Measurements from ENCODE around the gene DPH7. TPM values are rescaled to one million over a fixed set of nuclear protein-coding genes. Genes with fewer than 3 reads are reported as not detected.
"Not testable (repeated sequence)": the region's sequence is repeated elsewhere in the genome, so short reads cannot be mapped to it uniquely, and the experiment has no call there.

Gene DPH7
- total and polyA plus RNA-seq, 4 donors, result 7.9 to 18.9 (median 12.3) TPM

DNA sequence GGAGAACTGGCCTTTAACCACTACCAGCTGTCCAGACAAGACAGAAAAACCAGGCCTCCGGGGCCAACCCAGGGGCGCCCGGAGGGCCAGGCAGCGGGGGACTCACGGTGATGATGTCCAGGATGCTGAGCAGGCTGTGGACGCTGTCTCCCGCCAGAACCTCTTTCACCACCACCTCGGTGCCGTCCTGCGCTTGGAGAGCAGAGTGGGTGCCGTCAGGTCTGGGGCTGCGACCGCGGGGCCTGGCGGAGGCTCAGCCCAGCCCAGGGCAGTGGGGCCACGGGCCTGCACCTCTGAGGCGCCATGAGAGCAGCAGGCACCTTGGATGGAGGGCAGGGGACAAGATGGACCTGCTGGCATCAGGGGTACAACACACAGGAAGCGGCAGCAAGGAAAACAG lies 38.2 kb downstream of the DPH7 start:
- TF ChIP-seq MAX (IDR thresholded peaks at IDR 0.05), result no peak
- no peak for TF ChIP-seq RAD21 (IDR thresholded peaks at IDR 0.05)
- TF ChIP-seq FOXA1 (IDR thresholded peaks at IDR 0.05), result no peak
- TF ChIP-seq NR2F2 (IDR thresholded peaks at IDR 0.05), result no peak
- TF ChIP-seq JUND (IDR thresholded peaks at IDR 0.05), result no peak
- no peak for TF ChIP-seq TAF1 (conservative IDR thresholded peaks at IDR 0.05)
- TF ChIP-seq CTCF (IDR thresholded peaks at IDR 0.05; ENCODE audit: low read depth, low read length, missing input control), result no peak
- Histone ChIP-seq H3K36me3 (ENCODE audit: control insufficient read depth in 4 of 4, insufficient read depth in 3 of 4, low read depth in 1 of 4, low read length in 3 of 4) (peaks cover 3 to 32% (median 12%) of the 10 kb centered on the region in 4 donors), H3K4me3 (ENCODE audit: low read depth in 1 of 3, low read length in 3 of 3) (no peak overlapping the region), H3K9ac (ENCODE audit: low read depth in 1 of 2, low read length in 2 of 2) (no peak overlapping the region), H3K9me3 (ENCODE audit: control insufficient read depth in 4 of 4, low read length in 3 of 4) (no peaks in the 10 kb centered on the region), H3K27ac (ENCODE audit: low read depth in 1 of 2, low read length in 2 of 2) (no peak overlapping the region), H3K4me1 (ENCODE audit: control insufficient read depth in 4 of 4, insufficient read depth in 4 of 4, low read length in 3 of 4) (peaks cover 0 to 1% (median 0%) of the 10 kb centered on the region in 4 donors), H3K27me3 (ENCODE audit: control insufficient read depth in 4 of 4, insufficient read depth in 4 of 4, low read length in 3 of 4) (no peaks in the 10 kb centered on the region)
- DNase-seq (ENCODE audit: low spot score), result no peak
- 94% methylated on average over 18 of the region's 18 CpGs for whole genome bisulfite sequencing

DNA sequence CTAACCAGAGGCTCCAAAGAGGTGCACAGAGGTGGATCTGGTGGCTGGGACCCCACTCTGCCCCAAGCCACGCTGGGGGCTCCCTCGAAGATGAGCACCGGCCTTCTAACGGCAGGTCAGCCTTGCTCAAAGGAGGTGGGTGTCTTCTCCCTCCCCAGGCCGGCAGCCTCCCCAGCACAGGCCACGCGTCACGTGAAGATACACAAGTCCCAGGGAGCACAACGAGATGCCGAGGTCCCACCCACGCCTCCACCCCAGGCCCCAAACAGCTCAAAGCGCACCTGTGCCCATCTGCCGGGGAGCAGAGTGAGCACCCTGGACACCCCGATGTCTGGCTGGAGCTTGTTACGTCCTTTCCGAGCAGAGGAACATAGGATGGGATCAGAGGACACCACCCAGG lies 40.7 kb downstream of the DPH7 start:
- WGBS, result 95% methylated on average over 16 of the region's 16 CpGs
- Histone ChIP-seq H3K4me3 (ENCODE audit: low read depth in 1 of 3, low read length in 3 of 3) (no peak overlapping the region), H3K36me3 (ENCODE audit: control insufficient read depth in 4 of 4, insufficient read depth in 3 of 4, low read depth in 1 of 4, low read length in 3 of 4) (peaks cover 3 to 30% (median 10%) of the 10 kb centered on the region in 4 donors), H3K27ac (ENCODE audit: low read depth in 1 of 2, low read length in 2 of 2) (no peak overlapping the region), H3K9me3 (ENCODE audit: control insufficient read depth in 4 of 4, low read length in 3 of 4) (no peaks in the 10 kb centered on the region), H3K4me1 (ENCODE audit: control insufficient read depth in 4 of 4, insufficient read depth in 4 of 4, low read length in 3 of 4) (peaks cover 0 to 13% (median 7%) of the 10 kb centered on the region in 4 donors), H3K9ac (ENCODE audit: low read depth in 1 of 2, low read length in 2 of 2) (no peak overlapping the region), H3K27me3 (ENCODE audit: control insufficient read depth in 4 of 4, insufficient read depth in 4 of 4, low read length in 3 of 4) (no peaks in the 10 kb centered on the region)
- TF ChIP-seq NR2F2 (IDR thresholded peaks at IDR 0.05), result no peak
- no peak for TF ChIP-seq ZBTB33 (IDR thresholded peaks at IDR 0.05)
- no peak for TF ChIP-seq YY1 (IDR thresholded peaks at IDR 0.05)
- no peak for TF ChIP-seq SP1 (IDR thresholded peaks at IDR 0.05)
- no peak for TF ChIP-seq JUND (IDR thresholded peaks at IDR 0.05)
- TF ChIP-seq RAD21 (IDR thresholded peaks at IDR 0.05), result no peak
- no peak for TF ChIP-seq MAX (IDR thresholded peaks at IDR 0.05)
- TF ChIP-seq RXRA (IDR thresholded peaks at IDR 0.05), result no peak
- TF ChIP-seq HNF4G (IDR thresholded peaks at IDR 0.05), result no peak
- TF ChIP-seq HNF4A (conservative IDR thresholded peaks at IDR 0.05), result no peak
- no peak for DNase-seq (ENCODE audit: low spot score)

- H3K27ac ChIP-seq (ENCODE audit: low read depth in 1 of 2, low read length in 2 of 2); H3K9me3 ChIP-seq (ENCODE audit: control insufficient read depth in 4 of 4, low read length in 3 of 4); H3K9ac ChIP-seq (ENCODE audit: low read depth in 1 of 2, low read length in 2 of 2); DNase-seq (ENCODE audit: low spot score); H3K4me3 ChIP-seq (ENCODE audit: low read depth in 1 of 3, low read length in 3 of 3); H3K27me3 ChIP-seq (ENCODE audit: control insufficient read depth in 4 of 4, insufficient read depth in 4 of 4, low read length in 3 of 4): not testable (repeated sequence)
- Histone ChIP-seq H3K36me3 (ENCODE audit: control insufficient read depth in 4 of 4, insufficient read depth in 3 of 4, low read depth in 1 of 4, low read length in 3 of 4) (peaks cover 3 to 18% (median 9%) of the 10 kb centered on the region in 4 donors), H3K4me1 (ENCODE audit: control insufficient read depth in 4 of 4, insufficient read depth in 4 of 4, low read length in 3 of 4) (peaks cover 0 to 13% (median 7%) of the 10 kb centered on the region in 4 donors)
- WGBS, result 75% methylated on average over 16 of the region's 16 CpGs
These were observed 42.1 kb downstream of the DPH7 start for GRCh38 chr9:137536594-137537131.

Measured in liver (tissue), 9 donors.